Stimulated activated CD8-positive, alpha-beta memory T cell treated with anti-CD3 and anti-CD28 coated beads, Interleukin-7, amount 100 ng/mL, for 4 hours (primary cell): Measurements from ENCODE around the gene HAAO.
"Not testable (repeated sequence)": the region's sequence is repeated elsewhere in the genome, so short reads cannot be mapped to it uniquely, and the experiment has no call there.

Source experiments
- DNase-seq, 2 donors: peaks; one replicate each; pipeline ENCODE4 v3.0.0-alpha.2; 2020; ENCODE audit warnings: low read depth in 2 of 2

The HAAO gene

GRCh38 chr2:42752314-42752713, 40.1 kb downstream of the HAAO start:
- no peak for DNase-seq

- no peak for DNase-seq
Measured at GRCh38 chr2:42748840-42749239, 43.5 kb downstream of the HAAO start.

DNA sequence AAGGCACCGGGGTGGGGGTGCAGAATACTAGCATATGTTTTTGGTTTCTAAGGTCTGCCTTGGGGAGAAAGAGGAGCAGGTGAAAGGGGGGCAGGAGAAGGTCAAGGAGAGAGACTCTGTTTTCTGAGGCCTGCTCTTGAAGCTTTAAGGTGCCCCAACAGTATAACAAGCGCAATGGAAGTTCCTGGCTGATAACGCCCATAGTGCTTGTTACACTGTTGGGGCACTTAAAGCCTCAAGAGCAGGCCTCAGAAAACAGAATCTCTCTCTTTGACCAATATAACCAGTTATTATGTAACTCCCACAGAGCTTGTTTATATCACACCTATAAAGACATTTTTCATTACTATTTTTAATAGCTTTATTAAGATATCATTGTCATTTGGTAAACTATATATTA, 45.0 kb downstream of the HAAO start:
- no peak for DNase-seq

- no peak for DNase-seq
Measured at GRCh38 chr2:42744545-42745082, 47.8 kb downstream of the HAAO start.

GRCh38 chr2:42743659-42743990, 48.8 kb downstream of the HAAO start:
- DNase-seq = no peak

DNA sequence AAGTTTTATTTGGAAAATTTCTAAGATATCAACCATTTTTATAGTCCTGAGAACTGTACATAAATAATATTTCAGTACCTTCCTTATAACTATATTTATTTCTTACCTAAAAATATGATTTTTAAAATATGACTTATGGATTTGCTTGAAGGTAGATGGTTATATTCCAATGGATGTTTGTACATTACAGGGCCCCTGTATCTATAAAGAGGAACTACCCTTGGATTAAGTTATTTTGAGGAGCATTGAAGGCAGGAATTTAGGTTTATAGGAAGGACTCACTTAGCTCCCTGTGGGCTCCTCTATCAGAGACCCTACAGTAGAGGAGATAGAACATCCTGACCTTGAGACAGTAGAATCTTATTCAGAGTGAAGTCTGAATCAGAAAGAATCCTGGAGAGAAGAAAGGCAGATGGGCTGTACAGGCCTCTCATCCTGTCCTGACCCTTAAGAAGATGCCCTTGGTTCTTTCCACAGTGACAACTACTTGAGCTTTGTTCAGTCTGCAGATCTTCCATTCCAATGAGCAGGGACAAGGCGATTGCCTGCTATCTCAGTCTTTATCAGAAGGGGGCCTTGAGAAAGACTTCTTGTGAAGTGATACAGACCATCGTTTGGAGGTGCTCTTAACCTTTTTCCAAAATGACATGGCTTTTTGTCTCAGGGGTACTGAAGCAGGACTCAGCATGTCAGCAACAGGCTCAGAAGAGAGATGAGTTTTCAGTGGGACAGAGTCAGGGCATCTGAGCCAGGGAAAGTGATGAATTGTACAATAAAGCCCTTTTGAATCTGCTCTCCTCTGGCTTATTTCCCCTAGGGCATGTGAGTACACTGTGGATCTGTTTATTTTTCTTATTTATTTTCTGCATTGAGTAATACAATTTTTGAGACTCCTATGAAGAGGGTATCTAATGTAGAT, 49.4 kb downstream of the HAAO start:
- DNase-seq = no peak

- no peak for DNase-seq
Measured at GRCh38 chr2:42741140-42741539, 51.2 kb downstream of the HAAO start.

DNA sequence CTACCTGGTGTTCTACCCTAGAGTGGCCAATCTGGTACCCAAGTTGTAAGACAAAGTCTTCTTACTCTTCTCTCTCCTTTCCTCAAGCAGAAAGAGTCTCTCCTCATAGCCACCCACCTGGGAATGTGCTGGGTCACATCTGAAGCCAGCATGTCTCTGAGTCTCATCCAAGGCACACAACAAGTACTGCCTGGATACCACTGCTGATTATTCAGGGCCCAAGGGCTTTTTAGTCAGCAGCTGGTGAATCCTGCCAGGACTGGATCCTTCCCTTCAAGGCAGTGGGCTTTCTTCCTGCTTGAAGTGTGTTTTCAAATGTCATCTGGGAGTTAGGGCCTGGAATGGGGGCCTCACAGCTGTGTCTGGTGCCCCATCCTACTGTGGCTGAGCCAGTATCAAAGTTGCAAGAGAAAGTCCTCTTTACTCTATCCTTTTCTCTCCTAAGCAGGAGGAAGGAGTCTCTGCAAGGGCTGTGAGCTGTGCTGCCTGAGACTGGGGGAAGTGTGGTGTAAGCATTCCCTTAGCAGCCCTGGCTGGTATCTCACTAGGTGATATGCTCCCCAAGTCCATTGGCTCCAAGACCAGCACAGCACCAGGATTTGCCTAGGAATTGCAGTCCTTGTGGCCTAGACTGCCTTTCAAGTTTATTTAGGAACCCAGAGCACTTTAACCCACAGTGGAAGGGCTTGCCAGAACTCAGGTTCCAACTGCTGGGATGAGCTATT, 55.6 kb downstream of the HAAO start:
- DNase-seq = no peak

DNA sequence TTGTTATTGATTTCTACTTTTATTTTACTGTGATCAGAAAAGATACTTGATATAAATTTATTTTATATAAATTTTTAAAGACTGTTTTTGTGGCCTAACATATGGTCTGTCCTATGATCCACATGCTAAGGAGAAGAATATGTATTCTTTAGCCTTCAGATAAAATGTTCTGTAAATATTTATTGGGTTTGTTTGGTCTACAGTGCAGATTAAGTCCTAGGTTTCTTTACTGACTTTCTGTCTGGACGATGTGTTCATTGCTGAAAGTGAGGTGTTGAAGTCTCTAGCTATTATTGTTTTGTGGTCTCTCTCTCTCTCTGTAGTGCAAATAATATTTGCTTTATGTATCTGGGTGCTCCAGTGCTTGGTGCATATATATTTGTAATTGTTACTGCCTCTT, 58.5 kb downstream of the HAAO start:
- DNase-seq = no peak

DNA sequence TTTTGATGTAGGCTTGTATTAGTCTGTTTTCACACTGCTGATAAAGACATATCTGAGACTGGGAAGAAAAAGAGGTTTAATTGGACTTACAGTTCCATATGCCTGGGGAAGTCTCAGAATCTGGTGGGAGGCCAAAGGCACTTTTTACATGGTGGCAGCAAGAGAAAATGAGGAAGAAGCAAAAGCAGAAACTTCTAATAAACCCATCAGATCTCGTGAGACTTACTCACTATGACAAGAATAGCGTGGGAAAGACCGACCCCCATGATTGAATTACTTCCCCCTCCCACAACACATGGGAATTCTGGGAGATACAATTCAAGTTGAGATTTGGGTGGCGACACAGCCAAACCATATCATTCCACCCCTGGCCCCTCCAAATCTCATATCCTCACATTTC, 61.1 kb downstream of the HAAO start:
- not testable (repeated sequence) for DNase-seq

GRCh38 chr2:42726680-42727079, 65.7 kb downstream of the HAAO start:
- no peak for DNase-seq

- DNase-seq = no peak
Measured at GRCh38 chr2:42725657-42726056, 66.7 kb downstream of the HAAO start.

- DNase-seq = no peak
Measured at GRCh38 chr2:42724886-42725285, 67.5 kb downstream of the HAAO start.

- DNase-seq = no peak
Measured at GRCh38 chr2:42723465-42723864, 68.9 kb downstream of the HAAO start.

DNA sequence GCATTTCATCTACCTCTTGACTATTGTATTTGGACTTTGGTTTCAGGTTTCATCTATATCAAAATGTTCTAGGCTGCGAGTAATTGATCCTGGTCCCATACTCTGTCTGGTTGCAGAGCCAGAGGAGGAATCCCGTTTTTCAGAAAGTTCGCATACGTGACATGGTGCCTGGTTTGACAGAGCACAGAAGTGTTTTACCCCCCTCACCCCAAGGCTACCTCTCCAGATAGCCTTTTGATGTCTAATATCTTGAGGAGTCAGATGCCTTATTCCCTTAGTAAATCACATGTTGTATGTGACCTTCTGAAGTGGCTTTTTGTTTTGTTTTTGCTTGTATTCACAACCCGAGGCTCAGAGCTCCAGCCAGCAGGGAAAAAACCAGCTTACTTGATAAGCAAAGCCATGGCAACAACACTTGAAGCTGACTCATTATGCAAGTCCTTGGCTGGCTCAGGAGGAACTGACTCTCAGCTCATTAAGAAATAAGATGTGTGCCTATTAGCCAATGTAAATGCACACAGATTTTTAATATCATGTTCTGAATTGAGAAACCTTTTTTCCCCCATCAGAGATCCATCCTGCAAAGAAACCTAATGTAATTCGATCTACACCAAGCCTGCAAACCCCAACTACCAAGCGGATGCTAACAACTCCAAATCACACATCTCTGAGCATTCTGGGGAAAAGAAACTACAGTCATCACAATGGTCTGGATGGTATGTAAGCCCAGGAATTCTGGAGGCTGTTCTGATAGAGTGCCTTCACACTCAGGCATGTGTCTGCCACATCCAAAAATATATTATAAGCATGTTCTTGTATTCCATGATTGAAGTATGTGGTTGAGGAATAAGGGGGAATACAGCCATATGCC, 69.8 kb downstream of the HAAO start:
- DNase-seq = no peak

DNA sequence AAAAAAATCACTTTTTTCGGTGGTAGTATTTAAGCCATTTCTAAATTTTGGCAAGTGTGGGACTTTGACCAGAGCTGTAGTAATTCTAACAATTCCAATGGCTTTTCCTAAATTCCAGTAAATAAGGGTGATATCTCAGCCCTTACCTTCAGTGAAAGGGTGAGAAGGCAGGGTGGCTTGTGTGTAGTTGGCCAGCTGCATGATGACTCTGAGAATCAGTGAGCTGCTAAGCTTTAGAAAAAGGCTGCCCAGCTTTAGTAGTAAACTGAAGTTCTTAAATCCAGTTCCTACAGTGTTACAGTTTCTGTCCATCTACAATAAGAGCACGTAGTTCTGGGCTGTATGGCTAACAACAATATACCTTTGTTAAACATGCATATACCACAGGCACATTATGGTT, 70.5 kb downstream of the HAAO start:
- DNase-seq = no peak
